DMS53 treated with DMSO at 0.1 percent for 48 hours (cell line): ENCODE measurements around the gene GNMT.

Experiments used
- DNase-seq: peaks from one replicate; lab custom pipeline; 2025; ENCODE audit not compliant: unreplicated experiment; lab: John Stamatoyannopoulos, UW

The GNMT gene

GRCh38 chr6:42960243-42961019 lies at the start of gene GNMT:
Gene GNMT (plus strand): TSS chr6:42960754. CDS start chr6:42960768, 14 bp downstream.
- DNase-seq: peak; percentile 66

DNA sequence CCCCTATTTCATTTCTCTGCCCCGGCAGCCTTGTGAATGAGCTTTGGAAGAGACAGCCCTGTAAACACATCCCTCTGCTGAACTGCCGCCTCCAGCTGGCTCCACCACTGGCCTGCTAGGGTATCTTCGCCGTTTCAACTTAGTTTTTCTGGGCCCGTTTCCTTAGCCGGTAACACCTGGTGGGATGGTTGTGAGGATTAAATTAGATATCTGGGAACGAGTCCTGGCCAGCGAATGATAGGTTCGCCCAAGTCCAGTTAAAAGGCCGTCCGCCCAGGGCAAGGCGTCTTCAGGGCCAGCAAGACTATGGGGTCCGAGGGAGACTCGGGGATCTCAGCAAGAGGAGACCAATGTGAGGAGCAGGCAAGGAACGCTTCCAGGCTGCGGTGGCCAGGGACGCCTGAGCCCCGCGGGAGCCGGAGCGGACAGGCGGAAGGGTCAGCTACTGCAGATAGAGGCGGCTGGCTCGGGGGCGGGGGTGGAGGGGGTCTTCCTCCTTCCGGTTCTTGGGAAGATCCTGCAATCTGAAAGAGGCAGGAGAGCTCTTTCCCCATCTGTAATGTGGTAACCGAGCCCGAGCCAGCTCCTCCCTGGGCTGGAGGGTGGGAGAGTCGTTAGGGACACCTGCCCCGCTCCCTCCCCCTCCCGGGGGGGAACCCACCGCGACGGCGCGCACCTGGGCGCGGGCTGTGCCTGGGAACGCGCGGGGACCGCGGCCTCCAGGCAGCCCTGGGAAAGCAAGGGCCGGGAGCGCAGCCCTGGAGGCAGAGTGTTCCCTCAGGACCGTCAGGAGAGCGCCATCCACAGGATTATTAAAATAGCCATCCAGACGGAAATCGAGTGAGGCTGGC lies 49.2 kb upstream of the GNMT start:
- peak; percentile 43 for DNase-seq

DNA sequence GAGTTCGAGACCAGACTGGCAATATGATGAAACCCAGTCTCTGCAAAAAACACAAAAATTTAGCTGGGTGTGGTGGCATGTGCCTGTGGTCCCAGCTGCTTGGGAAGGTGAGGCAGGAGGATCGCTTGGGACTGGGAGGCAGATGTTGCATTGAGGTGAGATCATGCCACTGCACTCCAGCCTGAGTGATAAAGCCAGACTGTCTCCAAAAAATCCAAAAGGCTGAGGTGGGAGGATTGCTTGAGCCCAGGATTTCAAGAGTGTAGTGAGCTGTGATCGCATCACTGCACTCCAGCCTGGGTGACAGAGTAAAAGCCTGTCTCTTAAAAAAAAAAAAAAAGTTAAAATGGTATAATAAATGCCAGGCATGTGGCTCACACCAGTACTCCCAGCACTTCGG lies 46.0 kb upstream of the GNMT start:
- DNase-seq: no peak

GRCh38 chr6:42915732-42916131 lies 44.8 kb upstream of the GNMT start, which contains the start of gene PTCRA:
Gene PTCRA (plus strand): TSS chr6:42916053. CDS start chr6:42916070, 17 bp downstream.
- DNase-seq: no peak

DNA sequence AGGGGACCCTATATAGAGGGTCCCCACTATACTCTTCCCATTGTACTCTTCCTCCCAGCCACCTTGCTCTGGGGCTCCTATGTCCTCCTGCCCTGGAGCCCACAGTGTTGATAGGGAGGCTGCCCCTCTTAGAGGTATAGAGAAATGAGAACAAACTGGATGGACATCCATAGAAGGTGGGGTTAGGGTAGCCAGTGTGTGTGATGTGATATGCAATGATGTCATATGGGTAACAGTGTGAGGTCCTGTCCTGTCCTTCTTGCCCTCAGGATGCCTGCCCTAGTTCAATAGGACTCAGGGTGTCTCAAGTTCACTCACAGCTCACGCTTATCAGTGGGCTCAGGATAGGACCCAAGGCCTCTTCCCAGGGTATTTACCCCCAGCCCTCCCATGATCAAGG lies 44.3 kb upstream of the GNMT start:
- no peak for DNase-seq

- DNase-seq: no peak
Measured at GRCh38 chr6:42921801-42922200, 38.8 kb upstream of the GNMT start.

GRCh38 chr6:42923666-42924065 lies 36.9 kb upstream of the GNMT start:
- no peak for DNase-seq

DNA sequence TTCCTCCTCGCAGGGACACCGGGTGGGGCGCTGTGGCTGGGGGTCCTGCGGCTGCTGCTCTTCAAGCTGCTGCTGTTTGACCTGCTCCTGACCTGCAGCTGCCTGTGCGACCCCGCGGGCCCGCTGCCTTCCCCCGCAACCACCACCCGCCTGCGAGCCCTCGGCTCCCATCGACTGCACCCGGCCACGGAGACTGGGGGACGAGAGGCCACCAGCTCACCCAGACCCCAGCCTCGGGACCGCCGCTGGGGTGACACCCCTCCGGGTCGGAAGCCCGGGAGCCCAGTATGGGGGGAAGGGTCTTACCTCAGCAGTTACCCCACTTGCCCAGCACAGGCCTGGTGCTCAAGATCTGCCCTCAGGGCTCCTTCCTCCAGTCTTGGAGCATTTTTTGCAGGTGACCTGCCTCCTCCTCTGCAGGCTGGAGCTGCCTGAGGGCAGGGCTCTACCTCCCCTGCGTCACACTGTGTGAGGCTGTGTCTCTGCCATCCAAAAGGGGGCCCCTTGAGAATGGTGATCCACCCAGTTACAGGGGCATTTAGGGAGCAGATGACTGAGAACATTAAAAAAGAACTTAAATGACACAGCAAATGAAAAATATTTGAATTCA lies 35.2 kb upstream of the GNMT start:
- DNase-seq: no peak

GRCh38 chr6:42928986-42929820 lies 31.4 kb upstream of the GNMT start, which contains the start of gene CNPY3:
Gene CNPY3 (plus strand): TSS chr6:42929480. CDS start chr6:42929571, 91 bp downstream.
- DNase-seq: peak; percentile 97

DNA sequence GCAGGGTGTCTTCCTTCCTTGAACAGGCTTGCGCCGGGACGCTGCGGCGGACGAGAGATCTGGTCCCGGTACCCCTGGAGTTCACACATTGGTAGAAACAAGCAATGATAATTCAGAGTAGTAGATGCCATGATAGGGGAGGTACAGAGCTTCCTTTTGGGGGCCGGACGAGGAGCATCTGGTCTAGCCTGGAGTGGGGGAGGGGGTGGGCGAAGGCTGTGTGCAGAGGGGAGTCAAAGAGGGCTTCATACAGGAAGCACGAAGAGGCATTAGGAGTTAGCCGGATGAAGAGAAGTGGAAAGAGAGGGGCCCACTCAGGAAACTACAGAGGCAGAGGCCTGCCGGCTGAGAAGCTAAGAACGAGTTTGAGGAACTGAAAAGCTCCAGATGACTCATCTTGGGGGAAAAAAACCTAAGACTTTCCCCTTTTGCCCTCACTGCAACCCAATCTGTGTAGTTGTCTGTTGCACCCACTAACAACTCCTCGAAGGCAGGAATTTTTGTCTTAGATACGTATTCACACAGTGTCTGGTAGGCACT lies 30.7 kb upstream of the GNMT start:
- peak; percentile 10 for DNase-seq

- DNase-seq: no peak
Measured at GRCh38 chr6:42932412-42932811, 28.1 kb upstream of the GNMT start.

DNA sequence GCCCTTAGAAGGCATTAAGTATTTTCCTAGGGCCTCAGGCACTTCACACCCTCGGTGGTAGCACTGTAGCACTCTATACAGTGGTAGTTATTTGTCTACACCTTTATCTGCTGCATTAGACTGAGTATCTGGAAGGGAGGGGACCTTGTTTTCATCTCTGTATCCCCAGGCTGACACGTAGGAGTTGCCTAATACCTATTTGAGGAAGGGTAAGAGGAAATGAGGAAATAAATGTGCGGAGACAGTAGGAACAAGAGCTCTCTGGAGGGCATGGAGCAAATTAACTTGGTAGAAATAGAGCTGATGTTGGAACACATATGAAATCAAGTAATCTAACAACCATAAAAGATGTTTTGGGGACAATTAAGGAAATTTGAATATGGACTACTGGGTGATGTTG lies 27.3 kb upstream of the GNMT start:
- DNase-seq: no peak

- no peak for DNase-seq
Measured at GRCh38 chr6:42935322-42935721, 25.2 kb upstream of the GNMT start.

DNA sequence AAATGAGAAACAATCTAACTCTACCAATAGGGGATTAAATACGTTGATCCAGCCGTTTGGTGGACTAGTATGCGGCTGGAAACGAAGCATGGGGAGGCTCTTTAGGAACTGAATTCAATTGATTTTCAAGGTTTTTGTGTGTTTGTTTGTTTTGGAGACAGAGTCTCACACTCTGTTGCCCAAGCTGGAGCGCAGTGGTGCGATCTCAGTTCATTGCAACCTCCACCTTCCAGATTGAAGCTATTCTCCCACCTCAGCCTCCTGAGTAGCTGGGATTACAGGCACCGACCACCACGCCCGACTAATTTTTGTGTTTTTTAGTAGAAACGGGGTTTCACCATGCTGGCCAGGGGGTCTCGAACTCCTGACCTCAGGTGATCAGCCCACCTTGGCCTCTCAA lies 24.2 kb upstream of the GNMT start:
- no peak for DNase-seq

GRCh38 chr6:42937548-42938427 lies 22.8 kb upstream of the GNMT start:
- DNase-seq: no peak

- DNase-seq: no peak
Measured at GRCh38 chr6:42938428-42938796, 22.1 kb upstream of the GNMT start.

- no peak for DNase-seq
Measured at GRCh38 chr6:42938987-42939809, 21.4 kb upstream of the GNMT start.

DNA sequence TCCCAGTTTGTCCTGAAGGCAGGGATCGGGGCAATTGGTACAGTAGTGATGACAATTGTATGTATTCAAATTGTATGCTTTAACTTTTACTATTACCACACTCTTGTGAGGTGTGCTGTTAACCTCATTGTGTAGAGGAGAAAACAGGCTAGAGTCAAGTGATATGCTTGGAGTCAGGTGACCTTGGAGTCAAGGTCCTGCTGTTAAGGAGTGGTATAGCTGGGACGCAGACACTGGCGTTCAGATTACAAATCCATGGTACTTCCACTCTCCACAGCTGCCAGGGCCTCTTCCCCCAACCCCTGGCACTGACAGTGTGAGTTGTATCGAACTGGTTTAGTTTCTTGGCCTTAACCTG lies 20.8 kb upstream of the GNMT start:
- no peak for DNase-seq
